Tibial nerve (tissue), 4 donors: ENCODE measurements around the gene KIRREL1.

ENCODE experiments used
- EP300 ChIP-seq, 2 donors: sonication (generic); formaldehyde crosslinking; IDR thresholded peaks; one replicate each; pipeline ENCODE4 v1.6.1; 2017; ENCODE audit warnings: antibody characterized with exemption in 2 of 2, mild to moderate bottlenecking in 1 of 2
- POLR2A ChIP-seq, 2 donors: fragments of 450-650 bp; IDR thresholded peaks; one replicate each; pipeline ENCODE4 v1.6.1; 2017; ENCODE audit warnings: antibody characterized with exemption in 2 of 2, mild to moderate bottlenecking in 2 of 2, moderate library complexity in 2 of 2
- TF ChIP-seq, protein P1 (sequence below), 5 experiments: fragments of 200-600 bp in 3 of 5; fragments of 450-650 bp in 2 of 5; sonication (generic) in 3 of 5; IDR thresholded peaks; one replicate each; pipeline ENCODE4 v1.5.1; 2016 to 2019; ENCODE audit warnings: antibody characterized with exemption in 5 of 5, mild to moderate bottlenecking in 3 of 5, moderate library complexity in 2 of 5

DNA sequence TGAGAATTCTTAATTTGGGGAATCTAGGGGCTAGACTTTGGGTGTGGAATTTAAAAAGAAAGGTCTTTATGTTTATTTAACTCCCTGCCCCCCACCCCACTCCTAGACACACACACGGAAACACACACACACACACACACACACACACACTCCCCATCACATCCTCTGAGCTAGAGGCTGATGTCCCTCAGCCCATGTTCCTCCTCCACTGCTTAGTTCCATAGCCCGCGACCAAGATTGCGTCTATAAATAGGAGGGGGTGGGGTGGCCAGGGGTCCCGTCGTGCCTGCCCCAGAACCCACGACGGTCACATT is 655 bp upstream of the KIRREL1 start:
- TF ChIP-seq, protein P1, sequence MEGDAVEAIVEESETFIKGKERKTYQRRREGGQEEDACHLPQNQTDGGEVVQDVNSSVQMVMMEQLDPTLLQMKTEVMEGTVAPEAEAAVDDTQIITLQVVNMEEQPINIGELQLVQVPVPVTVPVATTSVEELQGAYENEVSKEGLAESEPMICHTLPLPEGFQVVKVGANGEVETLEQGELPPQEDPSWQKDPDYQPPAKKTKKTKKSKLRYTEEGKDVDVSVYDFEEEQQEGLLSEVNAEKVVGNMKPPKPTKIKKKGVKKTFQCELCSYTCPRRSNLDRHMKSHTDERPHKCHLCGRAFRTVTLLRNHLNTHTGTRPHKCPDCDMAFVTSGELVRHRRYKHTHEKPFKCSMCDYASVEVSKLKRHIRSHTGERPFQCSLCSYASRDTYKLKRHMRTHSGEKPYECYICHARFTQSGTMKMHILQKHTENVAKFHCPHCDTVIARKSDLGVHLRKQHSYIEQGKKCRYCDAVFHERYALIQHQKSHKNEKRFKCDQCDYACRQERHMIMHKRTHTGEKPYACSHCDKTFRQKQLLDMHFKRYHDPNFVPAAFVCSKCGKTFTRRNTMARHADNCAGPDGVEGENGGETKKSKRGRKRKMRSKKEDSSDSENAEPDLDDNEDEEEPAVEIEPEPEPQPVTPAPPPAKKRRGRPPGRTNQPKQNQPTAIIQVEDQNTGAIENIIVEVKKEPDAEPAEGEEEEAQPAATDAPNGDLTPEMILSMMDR (IDR thresholded peaks at IDR 0.05): no peak
- TF ChIP-seq POLR2A (IDR thresholded peaks at IDR 0.05) (no peak), EP300 (IDR thresholded peaks at IDR 0.05) (no peak)
